GM12872 (cell line): ENCODE data around the gene PROB1.

Experiments used
- CTCF ChIP-seq: IDR thresholded peaks from 3 replicates; pipeline ENCODE4 v1.5.1; 2011; ENCODE audit warnings: low read depth, mild to moderate bottlenecking, low read length, moderate library complexity; ENCODE audit not compliant: insufficient read depth

PROB1 gene

GRCh38 chr5:139401546-139401945 is 6.6 kb upstream of the PROB1 start:
- no peak for TF ChIP-seq CTCF

GRCh38 chr5:139399501-139400121 is 4.7 kb upstream of the PROB1 start:
- no peak for TF ChIP-seq CTCF

DNA sequence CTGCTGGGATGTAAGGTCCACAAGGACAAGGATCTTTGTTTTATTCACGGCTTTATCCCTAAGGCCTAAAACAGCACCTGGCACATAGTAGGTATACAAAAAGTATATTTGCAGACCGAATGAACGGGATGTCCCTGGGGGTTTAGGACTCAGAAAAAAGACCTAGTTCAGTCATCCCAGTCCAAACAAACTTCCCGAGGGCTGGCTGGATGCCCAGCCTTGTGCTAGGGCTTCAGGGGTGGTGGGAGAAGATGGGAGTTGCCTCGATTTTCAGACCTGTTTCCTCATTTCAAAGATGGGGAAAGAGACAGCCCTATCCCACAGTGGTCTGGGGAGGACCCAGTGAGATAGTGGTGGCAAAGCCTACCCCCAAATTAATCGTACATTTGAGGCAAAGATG is 3.0 kb upstream of the PROB1 start:
- no peak for TF ChIP-seq CTCF

DNA sequence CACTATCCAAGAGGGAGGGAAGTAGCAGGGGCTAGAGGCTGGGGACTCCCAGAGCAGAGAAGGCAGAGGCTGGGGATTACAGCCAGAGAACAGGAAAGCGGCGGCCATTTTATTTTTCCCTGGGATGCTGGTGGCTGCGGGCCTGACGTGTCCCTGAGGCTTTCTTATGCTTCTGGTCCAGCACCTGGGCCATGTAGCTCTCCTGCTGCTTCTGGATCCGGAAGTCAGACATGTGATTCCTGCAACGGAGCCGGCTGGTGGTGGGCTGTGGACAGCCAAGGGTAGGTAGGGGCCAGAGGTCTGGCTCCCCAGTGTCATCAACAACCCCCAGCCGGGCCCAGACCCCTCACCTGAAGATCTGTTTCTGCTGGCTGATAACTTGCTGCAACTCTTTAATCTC is 1.8 kb upstream of the PROB1 start:
- no peak for TF ChIP-seq CTCF

DNA sequence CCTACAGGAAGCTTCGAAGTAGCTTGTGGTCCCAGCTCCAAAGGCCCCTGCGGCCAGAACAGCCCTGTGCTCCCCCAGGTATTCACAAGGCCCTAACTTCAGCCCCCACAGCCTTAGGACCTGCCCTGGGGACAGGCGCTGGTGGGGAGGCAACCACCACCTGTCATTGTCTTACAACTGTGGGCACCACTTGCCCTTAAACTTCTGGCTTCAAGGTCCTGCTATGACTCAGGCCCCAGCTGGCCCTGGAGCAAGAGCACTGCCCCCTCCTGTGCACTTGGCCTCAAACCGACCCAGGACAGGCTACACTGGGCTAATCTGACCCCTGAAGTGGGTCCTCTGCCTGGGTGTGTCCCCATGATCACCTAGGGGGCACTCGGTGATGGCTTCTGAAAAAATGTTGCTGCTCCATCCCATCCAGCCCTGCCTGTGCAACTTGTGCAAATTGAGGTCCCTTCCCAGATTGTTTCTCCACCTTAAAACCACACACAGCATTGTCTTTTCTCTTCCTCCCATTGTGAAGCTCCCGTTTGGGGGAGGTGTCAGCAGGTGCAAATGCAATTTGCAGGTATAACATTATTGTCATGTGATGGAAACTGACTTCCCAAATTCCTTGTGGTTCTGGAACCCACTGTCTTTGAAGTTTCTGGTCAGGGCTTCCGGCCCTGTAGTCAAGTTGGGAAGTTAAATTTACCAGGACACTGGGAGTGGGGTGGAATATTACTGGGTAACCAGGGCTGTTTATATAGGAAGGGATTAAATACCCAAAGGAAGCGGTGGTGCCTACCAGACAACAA is 1.1 kb upstream of the PROB1 start:
- peak; percentile 12; the same call in 1 of the 3 replicates for TF ChIP-seq CTCF

GRCh38 chr5:139394123-139394653 is 716 bp downstream of the PROB1 start:
- peak; percentile 73 for TF ChIP-seq CTCF

DNA sequence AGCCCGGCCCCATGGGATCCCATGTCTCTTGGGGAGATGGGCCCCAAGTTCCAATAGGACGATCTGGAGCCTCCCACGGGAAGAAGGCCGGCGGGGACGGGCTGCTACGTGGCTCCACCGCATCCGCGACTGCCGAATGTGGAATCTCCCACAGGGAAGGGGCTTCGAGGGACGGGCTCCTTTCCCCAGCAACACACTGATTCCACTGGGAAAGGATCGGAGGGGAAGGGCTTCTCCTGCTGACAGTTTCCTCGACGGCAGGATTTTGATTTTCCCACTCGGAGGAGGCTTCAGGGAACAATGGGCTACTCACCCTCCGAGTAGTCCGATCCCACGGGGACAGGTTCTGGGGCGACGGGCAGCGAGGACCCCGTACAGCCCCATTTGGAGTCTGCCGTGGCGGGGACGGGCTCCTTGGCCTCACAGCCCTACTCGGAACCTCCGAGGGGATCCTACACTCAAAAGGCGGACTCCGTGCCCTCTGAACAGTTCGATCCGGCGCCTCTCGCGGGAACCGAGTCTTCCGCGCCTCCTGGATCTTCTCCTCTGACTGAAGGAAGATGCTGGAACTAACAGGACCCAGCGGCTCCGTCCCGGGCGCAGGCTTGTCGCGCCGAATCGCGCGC is 1.3 kb downstream of the PROB1 start:
- no peak for TF ChIP-seq CTCF
